ENCODE results near the gene HLA-DPA1. TPM values are rescaled to one million over a fixed set of nuclear protein-coding genes. Genes with fewer than 3 reads are reported as not detected.

Gene HLA-DPA1
- total RNA-seq, 4 donors from 2014 or later, result 15.4 to 172 (median 67.6) TPM

DNA sequence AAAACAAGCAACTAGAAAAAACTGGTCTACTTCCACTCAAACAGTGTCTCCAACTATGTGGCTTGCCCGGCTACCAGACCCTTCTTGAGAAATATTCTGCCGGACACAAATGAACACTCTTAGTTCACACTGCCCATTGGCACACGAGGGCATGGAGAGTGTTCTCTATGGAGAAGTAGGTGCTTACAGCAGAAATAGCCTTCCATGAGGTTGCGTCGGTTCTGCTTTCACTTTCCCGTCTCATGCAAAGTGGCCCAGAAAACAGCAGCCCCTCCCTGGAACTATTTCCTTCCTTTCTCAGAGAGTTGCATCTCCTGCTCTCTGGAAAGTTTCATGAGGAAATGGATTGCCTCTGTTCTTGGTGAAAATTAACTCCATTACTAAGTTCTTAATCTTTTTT, 54.5 kb downstream of the HLA-DPA1 start:
- peak; percentile 86 for DNase-seq
- no peaks in the 10 kb centered on the region for H3K27me3 ChIP-seq
- WGBS, 2 donors, result 1 to 2% methylated on average over 6 of the region's 6 CpGs
- no peak for TF ChIP-seq CTCF (IDR thresholded peaks at IDR 0.05)
- TF ChIP-seq POLR2A (IDR thresholded peaks at IDR 0.05), result peak in 1 of 2 donors; percentile 56
- H3K36me3 ChIP-seq, result no peaks in the 10 kb centered on the region
- intact Hi-C loops (cut with DNase I), result loop anchor here (10.0 kb wide), 1 partner anchor 226 kb away; no protein-coding TSS in a partner anchor
- H3K4me3 ChIP-seq (replicated peaks in 1 of 3), result peak overlapping the region in 2 of 3 donors; percentile 5 to 8
- H3K27ac ChIP-seq, result peak overlapping the region; percentile 53 to 91 (median 77)
- peaks cover 5 to 17% of the 10 kb centered on the region in 2 donors for H3K4me1 ChIP-seq
- no peaks in the 10 kb centered on the region for H3K9me3 ChIP-seq

- intact Hi-C loops (cut with DNase I), result loop anchor here (10.0 kb wide), 1 partner anchor 226 kb away; no protein-coding TSS in a partner anchor
- Histone ChIP-seq H3K4me1 (peaks cover 5 to 17% of the 10 kb centered on the region in 2 donors), H3K4me3 (replicated peaks in 1 of 3) (peak overlapping the region in 1 of 3 donors; percentile 8), H3K36me3 (no peaks in the 10 kb centered on the region), H3K9me3 (no peaks in the 10 kb centered on the region), H3K27ac (peak overlapping the region; percentile 53 to 91 (median 77)), H3K27me3 (peaks cover 3% of the 10 kb centered on the region)
- DNase-seq, result no peak
- TF ChIP-seq POLR2A (IDR thresholded peaks at IDR 0.05) (no peak), CTCF (IDR thresholded peaks at IDR 0.05) (no peak)
Measured at GRCh38 chr6:33018418-33018817, 55.0 kb downstream of the HLA-DPA1 start.

DNA sequence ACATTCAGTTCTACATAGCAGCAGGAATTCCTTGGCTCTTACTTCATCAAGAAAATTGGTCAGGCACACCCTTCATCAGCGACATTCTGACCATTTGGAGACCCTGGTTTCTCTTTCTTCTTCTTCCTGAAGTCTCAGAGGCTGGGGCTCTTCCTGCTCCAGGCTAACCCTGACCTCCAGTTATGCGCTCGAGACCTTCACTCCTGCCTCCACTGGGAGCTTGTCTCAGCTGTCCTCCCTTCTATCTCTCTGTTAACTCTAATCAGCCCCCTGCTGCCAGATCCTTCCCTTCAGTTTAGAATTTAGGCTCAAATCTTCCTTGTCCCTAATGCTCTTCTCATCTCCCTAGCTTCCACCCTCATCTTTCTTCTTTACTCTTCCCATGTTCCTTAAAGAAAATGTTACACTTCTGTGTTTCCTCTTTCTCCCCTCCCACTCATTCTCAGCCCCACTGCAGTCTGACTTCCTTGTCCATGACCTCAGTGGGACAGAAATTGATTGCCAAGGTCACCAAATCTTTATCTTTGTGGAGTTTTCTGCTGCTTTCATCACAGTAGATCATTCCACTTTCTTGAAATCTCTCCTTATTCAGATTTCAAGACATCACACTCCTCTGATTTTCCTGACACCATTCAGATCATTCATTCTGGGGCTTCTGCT, 55.6 kb downstream of the HLA-DPA1 start:
- no peak for DNase-seq
- WGBS, 2 donors, result 67 to 84% methylated on average over 3 of the region's 3 CpGs
- intact Hi-C loops (cut with DNase I), result loop anchor here (10.0 kb wide), 1 partner anchor 227 kb away; no protein-coding TSS in a partner anchor
- TF ChIP-seq CTCF (IDR thresholded peaks at IDR 0.05) (no peak), POLR2A (IDR thresholded peaks at IDR 0.05) (no peak)
- H3K27ac ChIP-seq, result peak overlapping the region in 2 of 3 donors; percentile 53 to 91
- H3K9me3 ChIP-seq, result no peaks in the 10 kb centered on the region
- peaks cover 3% of the 10 kb centered on the region for H3K27me3 ChIP-seq
- H3K36me3 ChIP-seq, result no peaks in the 10 kb centered on the region
- H3K4me1 ChIP-seq, result peaks cover 5 to 17% of the 10 kb centered on the region in 2 donors
- H3K4me3 ChIP-seq (replicated peaks in 1 of 3), result no peak overlapping the region

- no peaks in the 10 kb centered on the region for H3K9me3 ChIP-seq
- no peak for DNase-seq
- H3K27ac ChIP-seq, result no peak overlapping the region
- intact Hi-C loops (cut with DNase I), result loop anchor here (10.0 kb wide), 1 partner anchor 228 kb away; no protein-coding TSS in a partner anchor
- TF ChIP-seq POLR2A (IDR thresholded peaks at IDR 0.05) (no peak), CTCF (IDR thresholded peaks at IDR 0.05) (no peak)
- H3K36me3 ChIP-seq, result no peaks in the 10 kb centered on the region
- peaks cover 5 to 17% of the 10 kb centered on the region in 2 donors for H3K4me1 ChIP-seq
- H3K27me3 ChIP-seq, result peaks cover 3% of the 10 kb centered on the region
- 72 to 81% methylated on average over 4 of the region's 4 CpGs for WGBS, 2 donors
- H3K4me3 ChIP-seq (replicated peaks in 1 of 3), result no peak overlapping the region
Measured at GRCh38 chr6:33017018-33017417, 56.4 kb downstream of the HLA-DPA1 start.

GRCh38 chr6:33015798-33016197, 57.7 kb downstream of the HLA-DPA1 start:
- H3K27me3 ChIP-seq, result peaks cover 3% of the 10 kb centered on the region
- H3K4me1 ChIP-seq, result peaks cover 5 to 17% of the 10 kb centered on the region in 2 donors
- no peak overlapping the region for H3K4me3 ChIP-seq (replicated peaks in 1 of 3)
- H3K27ac ChIP-seq, result no peak overlapping the region
- 77 to 81% methylated on average over 11 of the region's 11 CpGs for WGBS, 2 donors
- no peaks in the 10 kb centered on the region for H3K9me3 ChIP-seq
- no peaks in the 10 kb centered on the region for H3K36me3 ChIP-seq
- DNase-seq, result no peak
- TF ChIP-seq POLR2A (IDR thresholded peaks at IDR 0.05) (no peak), CTCF (IDR thresholded peaks at IDR 0.05) (no peak)
- intact Hi-C loops (cut with DNase I), result loop anchor here (10.0 kb wide), 1 partner anchor 229 kb away; no protein-coding TSS in a partner anchor
